Smooth muscle cell (in vitro differentiated cells): ENCODE data around the gene PCDHA1. TPM values are rescaled to one million over a fixed set of nuclear protein-coding genes. Genes with fewer than 3 reads are reported as not detected.

Experiments used
- DNase-seq: peaks from one replicate; lab custom pipeline; 2025; ENCODE audit not compliant: unreplicated experiment; lab: John Stamatoyannopoulos, UW
- H2AFZ ChIP-seq: fragments of 200-600 bp; sonication (generic); 2 replicates; pipeline ENCODE4 v1.6.0; 2016; ENCODE audit warnings: antibody characterized with exemption, low read depth, mild to moderate bottlenecking
- H3F3A ChIP-seq: fragments of 200-600 bp; sonication (generic); 2 replicates; pipeline ENCODE4 v1.6.0; 2017; ENCODE audit warnings: antibody characterized with exemption, low read depth
- H3K27ac ChIP-seq: fragments of 200-600 bp; sonication (generic); 2 replicates; pipeline ENCODE4 v1.5.1; 2016; ENCODE audit warnings: low read depth, mild to moderate bottlenecking
- H3K27me3 ChIP-seq: fragments of 200-600 bp; sonication (generic); 2 replicates; pipeline ENCODE4 v1.6.1; 2016; ENCODE audit warnings: low read depth, mild to moderate bottlenecking
- H3K36me3 ChIP-seq: fragments of 200-600 bp; sonication (generic); 2 replicates; pipeline ENCODE4 v1.5.1; 2016; ENCODE audit warnings: low read depth
- H3K4me1 ChIP-seq: fragments of 200-600 bp; sonication (generic); 2 replicates; pipeline ENCODE4 v1.5.1; 2016; ENCODE audit warnings: low read depth
- H3K4me2 ChIP-seq: fragments of 200-600 bp; sonication (generic); 2 replicates; pipeline ENCODE4 v1.6.0; 2016; ENCODE audit warnings: mild to moderate bottlenecking
- H3K4me3 ChIP-seq: fragments of 200-600 bp; sonication (generic); 2 replicates; pipeline ENCODE4 v1.5.1; 2016; ENCODE audit warnings: mild to moderate bottlenecking
- H3K79me2 ChIP-seq: fragments of 200-600 bp; sonication (generic); 2 replicates; pipeline ENCODE4 v1.6.0; 2016; ENCODE audit warnings: low read depth, mild to moderate bottlenecking
- H3K9ac ChIP-seq: fragments of 200-600 bp; sonication (generic); 2 replicates; pipeline ENCODE4 v1.6.0; 2016; ENCODE audit warnings: low read depth
- H3K9me3 ChIP-seq: fragments of 200-600 bp; sonication (generic); replicated peaks from 2 replicates; pipeline ENCODE4 v1.5.1; 2016; ENCODE audit warnings: low read depth
- H4K20me1 ChIP-seq: fragments of 200-600 bp; sonication (generic); 2 replicates; pipeline ENCODE4 v1.6.0; 2016; ENCODE audit warnings: low read depth
- CTCF ChIP-seq: fragments of 200-600 bp; sonication (generic); IDR thresholded peaks from 2 replicates; pipeline ENCODE4 v1.5.1; 2017; ENCODE audit warnings: borderline replicate concordance, mild to moderate bottlenecking, antibody characterized with exemption; ENCODE audit not compliant: insufficient read depth, poor library complexity, severe bottlenecking
- WGBS: methylation state at CpG from one replicate; pipeline ENCODE4 v1.1.7; 2016; ENCODE audit warnings: low lambda C conversion rate; 5-methylcytosine and 5-hydroxymethylcytosine counted together
- polyA plus RNA-seq: library from polyadenylated mRNA; unstranded; fragments of >200 nt; fragmentation: Nextera tagmentation; extraction: Ambion mirVana; gene quantifications from 2 replicates; pipeline ENCODE4 v1.2.1, GENCODE V29; 2016
- total RNA-seq: library from RNA; depleted of rRNA; stranded (reverse); fragments of >200 nt; gene quantifications from 2 replicates; pipeline ENCODE4 v1.2.3, GENCODE V29; 2014

The PCDHA1 gene
- total and polyA plus RNA-seq, 2 experiments from 2014 or later = not detected

GRCh38 chr5:140989254-140990020 is 203.5 kb downstream of the PCDHA1 start:
- no peak overlapping the region for H2AFZ ChIP-seq
- H3K36me3 ChIP-seq = no peaks in the 10 kb centered on the region
- H3K4me1 ChIP-seq = peaks cover 48% of the 10 kb centered on the region
- H3K79me2 ChIP-seq = no peaks in the 10 kb centered on the region
- H3K9ac ChIP-seq = peak overlapping the region; percentile 42
- no peaks in the 10 kb centered on the region for H3K27me3 ChIP-seq
- TF ChIP-seq CTCF = no peak
- 43% methylated on average over 7 of the region's 7 CpGs for WGBS
- peaks cover 7% of the 10 kb centered on the region for H3F3A ChIP-seq
- peak overlapping the region; percentile 64 for H3K4me2 ChIP-seq
- no peak overlapping the region for H3K4me3 ChIP-seq
- H4K20me1 ChIP-seq = no peaks in the 10 kb centered on the region
- H3K9me3 ChIP-seq = no peaks in the 10 kb centered on the region
- DNase-seq = no peak
- H3K27ac ChIP-seq = peak overlapping the region; percentile 93

- Histone ChIP-seq H4K20me1 (no peaks in the 10 kb centered on the region), H3K9me3 (no peaks in the 10 kb centered on the region), H3K4me3 (no peak overlapping the region), H3K36me3 (no peaks in the 10 kb centered on the region), H3K27ac (no peak overlapping the region), H3K27me3 (no peaks in the 10 kb centered on the region), H2AFZ (no peak overlapping the region), H3K4me1 (peaks cover 25% of the 10 kb centered on the region), H3K4me2 (no peak overlapping the region), H3F3A (no peaks in the 10 kb centered on the region), H3K79me2 (no peaks in the 10 kb centered on the region), H3K9ac (no peak overlapping the region)
- 79% methylated on average over 2 of the region's 2 CpGs for WGBS
- no peak for TF ChIP-seq CTCF
- DNase-seq = no peak
These were observed 206.9 kb downstream of the PCDHA1 start for GRCh38 chr5:140992828-140993227.

GRCh38 chr5:140996060-140996459 is 210.1 kb downstream of the PCDHA1 start:
- H3K27ac ChIP-seq = no peak overlapping the region

More at GRCh38 chr5:140996060-140996459, 210.1 kb downstream of the PCDHA1 start:
- Histone ChIP-seq H3K79me2 (peaks cover 4% of the 10 kb centered on the region), H3K4me3 (no peak overlapping the region), H3K4me2 (no peak overlapping the region), H3K4me1 (peaks cover 5% of the 10 kb centered on the region), H4K20me1 (no peaks in the 10 kb centered on the region), H3F3A (peaks cover 2% of the 10 kb centered on the region), H3K27me3 (no peaks in the 10 kb centered on the region), H3K9me3 (no peaks in the 10 kb centered on the region), H2AFZ (no peak overlapping the region), H3K9ac (no peak overlapping the region), H3K36me3 (no peaks in the 10 kb centered on the region)
- no peak for DNase-seq
- no peak for TF ChIP-seq CTCF
- WGBS = 94% methylated on average over 1 of the region's 1 CpG
